NCI-H1694 treated with DMSO at 0.1 percent for 48 hours (cell line): ENCODE results near the gene SPPL2B.
A peak's percentile ranks its signal among the peaks of the same experiment; 100 is the strongest.
"Not testable (repeated sequence)": the region's sequence is repeated elsewhere in the genome, so short reads cannot be mapped to it uniquely, and the experiment has no call there.

Source experiments
- DNase-seq: peaks from one replicate; lab custom pipeline; 2025; lab: John Stamatoyannopoulos, UW

The SPPL2B gene

GRCh38 chr19:2381148-2381820, 52.8 kb downstream of the SPPL2B start:
- DNase-seq = no peak

GRCh38 chr19:2382530-2383222, 54.2 kb downstream of the SPPL2B start:
- DNase-seq = no peak

GRCh38 chr19:2385053-2385721, 56.7 kb downstream of the SPPL2B start:
- DNase-seq = no peak

- no peak for DNase-seq
Observed at GRCh38 chr19:2387367-2388288, 59.1 kb downstream of the SPPL2B start.

- no peak for DNase-seq
Observed at GRCh38 chr19:2389594-2389993, 61.1 kb downstream of the SPPL2B start.

GRCh38 chr19:2391118-2391725, 62.7 kb downstream of the SPPL2B start:
- peak; percentile 46 for DNase-seq

GRCh38 chr19:2392366-2392765, 63.9 kb downstream of the SPPL2B start:
- DNase-seq = no peak

- not testable (repeated sequence) for DNase-seq
Observed at GRCh38 chr19:2392899-2393298, 64.4 kb downstream of the SPPL2B start.

GRCh38 chr19:2394054-2394441, 65.6 kb downstream of the SPPL2B start:
- no peak for DNase-seq

- no peak for DNase-seq
Observed at GRCh38 chr19:2394442-2395292, 66.2 kb downstream of the SPPL2B start.

GRCh38 chr19:2395293-2395829, 66.9 kb downstream of the SPPL2B start:
- not testable (repeated sequence) for DNase-seq

GRCh38 chr19:2397173-2397572, 68.7 kb downstream of the SPPL2B start:
- not testable (repeated sequence) for DNase-seq

GRCh38 chr19:2398735-2399305, 70.3 kb downstream of the SPPL2B start:
- DNase-seq = no peak

- DNase-seq = no peak
Observed at GRCh38 chr19:2399582-2399981, 71.1 kb downstream of the SPPL2B start.
